ENCODE measurements around the gene VAPB. TPM values are rescaled to one million over a fixed set of nuclear protein-coding genes. Genes with fewer than 3 reads are reported as not detected.

Gene VAPB
- total RNA-seq, 3 donors from 2014 or later (not counting 1 experiment from before 2014, with no cell fraction given): 20.3 to 23.1 (median 21.3) TPM

- peaks cover 6% of the 10 kb centered on the region for H3K9me3 ChIP-seq (ENCODE audit: control insufficient read depth, insufficient read depth, low read length)
- peaks cover 14 to 32% of the 10 kb centered on the region in 2 donors for H3K27me3 Mint-ChIP-seq (ENCODE audit: low read depth in 2 of 2)
- H3K27me3 ChIP-seq (ENCODE audit: control insufficient read depth, insufficient read depth, low read length): no peaks in the 10 kb centered on the region
- peaks cover 22% of the 10 kb centered on the region for H3K36me3 Mint-ChIP-seq
- 88% methylated on average over 2 of the region's 3 CpGs for WGBS (ENCODE audit: insufficient coverage)
- intact Hi-C loops (cut with micrococcal nuclease): no loop called here
- DNase-seq: no peak
- no peak for ATAC-seq
- no peaks in the 10 kb centered on the region for H3K4me1 Mint-ChIP-seq
- no peak overlapping the region for H3K27ac Mint-ChIP-seq
- no peak for TF ChIP-seq CTCF (IDR thresholded peaks at IDR 0.05)
- H3K4me3 Mint-ChIP-seq: no peak overlapping the region
- H3K4me3 ChIP-seq (ENCODE audit: low read length): no peak overlapping the region
- no peak overlapping the region for H3K27ac ChIP-seq (ENCODE audit: low read length)
- peaks cover 6 to 9% of the 10 kb centered on the region in 2 donors for H3K9me3 Mint-ChIP-seq
- no peaks in the 10 kb centered on the region for H3K36me3 ChIP-seq (ENCODE audit: control insufficient read depth, insufficient read depth, low read length)
- H3K4me1 ChIP-seq (ENCODE audit: control insufficient read depth, insufficient read depth, low read length): no peaks in the 10 kb centered on the region
Observed at GRCh38 chr20:58485393-58485792, 96.4 kb downstream of the VAPB start.

- no peaks in the 10 kb centered on the region for H3K4me1 Mint-ChIP-seq
- peaks cover 6 to 9% of the 10 kb centered on the region in 2 donors for H3K9me3 Mint-ChIP-seq
- WGBS (ENCODE audit: insufficient coverage): 61% methylated on average over 1 of the region's 1 CpG
- H3K27me3 ChIP-seq (ENCODE audit: control insufficient read depth, insufficient read depth, low read length): no peaks in the 10 kb centered on the region
- no peak overlapping the region for H3K27ac Mint-ChIP-seq
- ATAC-seq (no peak), DNase-seq (no peak)
- H3K27ac ChIP-seq (ENCODE audit: low read length): no peak overlapping the region
- intact Hi-C loops (cut with micrococcal nuclease): no loop called here
- H3K4me1 ChIP-seq (ENCODE audit: control insufficient read depth, insufficient read depth, low read length): no peaks in the 10 kb centered on the region
- no peaks in the 10 kb centered on the region for H3K36me3 ChIP-seq (ENCODE audit: control insufficient read depth, insufficient read depth, low read length)
- H3K4me3 ChIP-seq (ENCODE audit: low read length): no peak overlapping the region
- H3K9me3 ChIP-seq (ENCODE audit: control insufficient read depth, insufficient read depth, low read length): peaks cover 6% of the 10 kb centered on the region
- peaks cover 22% of the 10 kb centered on the region for H3K36me3 Mint-ChIP-seq
- H3K4me3 Mint-ChIP-seq: no peak overlapping the region
- TF ChIP-seq CTCF (IDR thresholded peaks at IDR 0.05): no peak
- H3K27me3 Mint-ChIP-seq (ENCODE audit: low read depth in 2 of 2): peaks cover 17 to 37% of the 10 kb centered on the region in 2 donors
Observed at GRCh38 chr20:58486207-58486606, 97.2 kb downstream of the VAPB start.

GRCh38 chr20:58492074-58492718 lies 103.2 kb downstream of the VAPB start:
- no peak overlapping the region for H3K27ac ChIP-seq (ENCODE audit: low read length)
- no peak overlapping the region for H3K27ac Mint-ChIP-seq
- ATAC-seq: no peak
- TF ChIP-seq CTCF (IDR thresholded peaks at IDR 0.05): no peak
- DNase-seq: no peak
- H3K4me3 Mint-ChIP-seq: no peak overlapping the region
- H3K4me3 ChIP-seq (ENCODE audit: low read length): no peak overlapping the region
- H3K36me3 ChIP-seq (ENCODE audit: control insufficient read depth, insufficient read depth, low read length): no peaks in the 10 kb centered on the region
- peaks cover 8% of the 10 kb centered on the region for H3K36me3 Mint-ChIP-seq
- H3K27me3 ChIP-seq (ENCODE audit: control insufficient read depth, insufficient read depth, low read length): no peaks in the 10 kb centered on the region
- H3K4me1 Mint-ChIP-seq: no peaks in the 10 kb centered on the region
- no peaks in the 10 kb centered on the region for H3K4me1 ChIP-seq (ENCODE audit: control insufficient read depth, insufficient read depth, low read length)
- peaks cover 2 to 3% of the 10 kb centered on the region in 2 donors for H3K9me3 Mint-ChIP-seq
- peaks cover 9 to 25% of the 10 kb centered on the region in 2 donors for H3K27me3 Mint-ChIP-seq (ENCODE audit: low read depth in 2 of 2)
- H3K9me3 ChIP-seq (ENCODE audit: control insufficient read depth, insufficient read depth, low read length): no peaks in the 10 kb centered on the region
- intact Hi-C loops (cut with micrococcal nuclease): no loop called here
- WGBS (ENCODE audit: insufficient coverage): 84% methylated on average over 6 of the region's 7 CpGs

All from natural killer cell (primary cell).